B cell (primary cell): ENCODE data around the gene TRPV6. TPM values are rescaled to one million over a fixed set of nuclear protein-coding genes. Genes with fewer than 3 reads are reported as not detected.
A peak's percentile ranks its signal among the peaks of the same experiment; 100 is the strongest.

Experiments used
- ATAC-seq: fragments of 200-7000 bp; cut with Tn5 transposase; one replicate; pipeline ENCODE4 v1.10.0; 2021; ENCODE audit warnings: low read depth, mild to moderate bottlenecking, moderate number of reproducible peaks, moderate library complexity
- CTCF ChIA-PET: fragments of 350-600 bp; sonication (Branson Sonifier 250); formaldehyde crosslinking; loops from one replicate; lab custom pipeline; 2021; ENCODE audit warnings: antibody characterized with exemption, inconsistent platforms; lab: Charles Lee
- POLR2A ChIA-PET: fragments of 350-600 bp; sonication (Branson Sonifier 250); formaldehyde crosslinking; loops from one replicate; lab custom pipeline; 2021; ENCODE audit warnings: antibody characterized with exemption; lab: Charles Lee
- DNase-seq: peaks from one replicate; pipeline ENCODE4 v3.0.0; 2013
- H2AFZ ChIP-seq: 2 replicates; pipeline ENCODE4 v1.6.1; 2012; ENCODE audit warnings: mild to moderate bottlenecking, low read depth, low read length; ENCODE audit not compliant: insufficient read depth, poor library complexity, severe bottlenecking
- H3K27ac ChIP-seq, 2 donors: 1 replicate in 1 of 2; 2 replicates in 1 of 2; pipeline ENCODE4 v1.5.1; 2012 to 2013; ENCODE audit warnings: low read length in 2 of 2, mild to moderate bottlenecking in 2 of 2, moderate library complexity in 1 of 2
- H3K27me3 ChIP-seq, 4 experiments: fragments of 200-600 bp in 1 of 4; sonication (generic) in 1 of 4; replicated peaks in 1 of 4; 1 replicate in 2 of 4; 2 replicates in 2 of 4; pipeline versions ENCODE4 v1.6.1 to v1.7.0; 2013 to 2016; ENCODE audit warnings: low read length in 3 of 4, mild to moderate bottlenecking in 2 of 4, mixed read lengths in 1 of 4, moderate library complexity in 1 of 4; ENCODE audit not compliant: insufficient read depth in 4 of 4, control insufficient read depth in 3 of 4; ENCODE audit errors: control extremely low read depth in 1 of 4
- H3K36me3 ChIP-seq, 2 experiments: replicated peaks in 1 of 2; 1 replicate in 1 of 2; 2 replicates in 1 of 2; pipeline versions ENCODE4 v1.6.1 to v1.7.1; 2013; ENCODE audit warnings: low read length in 1 of 2; ENCODE audit not compliant: insufficient read depth in 2 of 2, control insufficient read depth in 1 of 2; ENCODE audit errors: control extremely low read depth in 1 of 2, extremely low read depth in 1 of 2
- H3K4me1 ChIP-seq, 2 donors: fragments of 200-600 bp in 1 of 2; sonication (generic) in 1 of 2; 1 replicate in 1 of 2; 2 replicates in 1 of 2; pipeline versions ENCODE4 v1.5.1 to v1.6.1; 2013 to 2017; ENCODE audit warnings: low read length in 2 of 2; ENCODE audit not compliant: control insufficient read depth in 2 of 2, insufficient read depth in 2 of 2
- H3K4me2 ChIP-seq: replicated peaks from 2 replicates; pipeline ENCODE3; 2012; ENCODE audit warnings: mild to moderate bottlenecking, low read depth, low read length; ENCODE audit not compliant: poor library complexity, severe bottlenecking
- H3K4me3 ChIP-seq, 5 experiments: fragments of 200-600 bp in 1 of 5; sonication (generic) in 1 of 5; 1 replicate in 3 of 5; 2 replicates in 2 of 5; pipeline versions ENCODE4 v1.5.1 to v1.7.0; 2011 to 2016; ENCODE audit warnings: low read length in 4 of 5, mild to moderate bottlenecking in 4 of 5, low read depth in 2 of 5, control low read depth in 1 of 5, moderate library complexity in 1 of 5; ENCODE audit not compliant: insufficient read depth in 1 of 5; ENCODE audit errors: control extremely low read depth in 1 of 5, extremely low read depth in 1 of 5
- H3K79me2 ChIP-seq: fragments of 200-600 bp; sonication (generic); one replicate; pipeline ENCODE4 v1.6.0; 2016; ENCODE audit warnings: low read length; ENCODE audit not compliant: control insufficient read depth, insufficient read depth
- H3K9ac ChIP-seq: fragments of 200-600 bp; sonication (generic); 2 replicates; pipeline ENCODE4 v1.6.1; 2017; ENCODE audit warnings: mild to moderate bottlenecking, low read length, moderate library complexity
- H3K9me3 ChIP-seq, 3 donors: one replicate each; pipeline versions ENCODE4 v1.6.1 to v1.7.1; 2013; ENCODE audit warnings: low read length in 2 of 3; ENCODE audit not compliant: control insufficient read depth in 2 of 3, insufficient read depth in 1 of 3; ENCODE audit errors: control extremely low read depth in 1 of 3
- H4K20me1 ChIP-seq: 2 replicates; pipeline ENCODE4 v1.6.0; 2012; ENCODE audit warnings: mild to moderate bottlenecking, low read length; ENCODE audit not compliant: insufficient read depth, control insufficient read depth, poor library complexity, severe bottlenecking
- H3K27ac Mint-ChIP-seq: one replicate; pipeline ENCODE4 v1.8.0; 2021; ENCODE audit warnings: mixed read lengths
- H3K27me3 Mint-ChIP-seq: one replicate; pipeline ENCODE4 v1.8.0; 2021; ENCODE audit warnings: mixed read lengths
- H3K4me1 Mint-ChIP-seq: one replicate; pipeline ENCODE4 v1.8.0; 2021; ENCODE audit warnings: mixed read lengths
- H3K4me3 Mint-ChIP-seq: one replicate; pipeline ENCODE4 v1.8.0; 2021; ENCODE audit warnings: mixed read lengths
- H3K9me3 Mint-ChIP-seq: one replicate; pipeline ENCODE4 v1.8.0; 2022; ENCODE audit warnings: mixed read lengths; ENCODE audit not compliant: insufficient read depth
- CTCF ChIP-seq: fragments of 200-600 bp; IDR thresholded peaks from one replicate; pipeline ENCODE4 v1.8.0; 2022; ENCODE audit warnings: antibody characterized with exemption, mild to moderate bottlenecking
- EZH2 ChIP-seq: IDR thresholded peaks from 2 replicates; pipeline ENCODE4 v1.6.1; 2012; ENCODE audit warnings: borderline replicate concordance, low read depth, mild to moderate bottlenecking, moderate library complexity, low read length; ENCODE audit not compliant: insufficient read depth, poor library complexity, severe bottlenecking
- WGBS: methylation state at CpG from one replicate; pipeline ENCODE4 v1.1.5; 2013; ENCODE audit warnings: missing lambda C conversion rate; ENCODE audit not compliant: insufficient coverage; 5-methylcytosine and 5-hydroxymethylcytosine counted together
- intact Hi-C: fragments of 100-400 bp; cut with micrococcal nuclease; formaldehyde crosslinking; loops from one replicate; pipeline ENCODE4 v1.10.0; 2022
- polyA plus RNA-seq: library from polyadenylated mRNA; depleted of rRNA; stranded (reverse); fragments of >200 nt; gene quantifications from 2 replicates; pipeline ENCODE4 v1.2.3, GENCODE V29; 2012
- total RNA-seq, 2 donors: library from RNA; stranded (reverse); fragments of 120-200 nt in 1 of 2; gene quantifications; 1 replicate in 1 of 2; 2 replicates in 1 of 2; pipeline versions ENCODE4 v1.2.3 to v1.2.4, GENCODE V29; 2013 to 2022

Gene TRPV6
- total and polyA plus RNA-seq, 2 donors (not counting 1 experiment from before 2014, with no cell fraction given): not detected

- ATAC-seq (no peak), DNase-seq (no peak)
- WGBS: 88% methylated on average over 2 of the region's 3 CpGs
- intact Hi-C loops: no loop called here
- CTCF ChIA-PET: interaction anchor here (0.9 to 2.4 kb wide), 11 partner anchors 18 to 233 kb away, joined by 3 to 38 read pairs (median 4); no protein-coding TSS in a partner anchor
- POLR2A ChIA-PET: interaction anchor here (1.5 kb wide), 1 partner anchor 18 kb away, joined by 4 read pairs; no protein-coding TSS in a partner anchor
- Mint-ChIP-seq H3K27ac (no peak overlapping the region), H3K27me3 (no peaks in the 10 kb centered on the region), H3K9me3 (no peaks in the 10 kb centered on the region), H3K4me1 (peaks cover 22% of the 10 kb centered on the region), H3K4me3 (no peak overlapping the region)
- Histone ChIP-seq H3K4me3 (no peak overlapping the region), H3K27ac (no peak overlapping the region), H3K9ac (no peak overlapping the region), H2AFZ (no peak overlapping the region), H4K20me1 (no peaks in the 10 kb centered on the region), H3K27me3 (no peaks in the 10 kb centered on the region), H3K9me3 (no peaks in the 10 kb centered on the region), H3K79me2 (no peaks in the 10 kb centered on the region), H3K4me1 (peaks cover 0 to 11% of the 10 kb centered on the region in 2 donors), H3K36me3 (no peaks in the 10 kb centered on the region), H3K4me2 (no peak overlapping the region)
- no peak for TF ChIP-seq EZH2
- no peak for TF ChIP-seq CTCF
Observed at GRCh38 chr7:142836426-142836825, 49.1 kb downstream of the TRPV6 start.

- H3K27me3 Mint-ChIP-seq: no peaks in the 10 kb centered on the region
- no peaks in the 10 kb centered on the region for H4K20me1 ChIP-seq
- H3K9ac ChIP-seq: no peak overlapping the region
- H3K4me3 ChIP-seq: no peak overlapping the region
- ATAC-seq (no peak), DNase-seq (no peak)
- H3K27ac Mint-ChIP-seq: no peak overlapping the region
- CTCF ChIA-PET: interaction anchor here (0.9 to 2.4 kb wide), 17 partner anchors 17 to 232 kb away, joined by 3 to 38 read pairs (median 4); no protein-coding TSS in a partner anchor
- no peaks in the 10 kb centered on the region for H3K9me3 Mint-ChIP-seq
- 60% methylated on average over 1 of the region's 3 CpGs for WGBS
- no peak for TF ChIP-seq CTCF
- no peak for TF ChIP-seq EZH2
- H3K79me2 ChIP-seq: no peaks in the 10 kb centered on the region
- H3K36me3 ChIP-seq: no peaks in the 10 kb centered on the region
- H3K9me3 ChIP-seq: no peaks in the 10 kb centered on the region
- POLR2A ChIA-PET: interaction anchor here (1.5 kb wide), 1 partner anchor 19 kb away, joined by 4 read pairs; no protein-coding TSS in a partner anchor
- peak overlapping the region; percentile 36 for H2AFZ ChIP-seq
- H3K4me1 ChIP-seq: peaks cover 0 to 11% of the 10 kb centered on the region in 2 donors
- H3K27ac ChIP-seq: no peak overlapping the region
- H3K4me1 Mint-ChIP-seq: peaks cover 28% of the 10 kb centered on the region
- H3K27me3 ChIP-seq: no peaks in the 10 kb centered on the region
- H3K4me2 ChIP-seq: peak overlapping the region; percentile 2
- H3K4me3 Mint-ChIP-seq: no peak overlapping the region
- intact Hi-C loops: loop anchor here (2.0 kb wide), 1 partner anchor 23 kb away; no protein-coding TSS in a partner anchor
Observed at GRCh38 chr7:142835487-142835886, 50.1 kb downstream of the TRPV6 start.
